GM12891 (cell line): ENCODE measurements around the gene HERPUD1.

Source experiments
- PAX5 ChIP-seq: IDR thresholded peaks from 2 replicates; pipeline ENCODE4 v1.6.1; 2011; ENCODE audit warnings: low read length, moderate library complexity, mild to moderate bottlenecking; ENCODE audit not compliant: insufficient read depth, severe bottlenecking
- POLR2A ChIP-seq: IDR thresholded peaks from 2 replicates; pipeline ENCODE4 v1.6.1; 2011; ENCODE audit warnings: low read depth, low read length, control low read depth
- POLR2AphosphoS5 ChIP-seq: IDR thresholded peaks from 2 replicates; pipeline ENCODE4 v1.6.1; 2011; ENCODE audit warnings: low read depth, low read length, control low read depth
- SPI1 ChIP-seq: IDR thresholded peaks from 2 replicates; pipeline ENCODE4 v1.6.1; 2011; ENCODE audit warnings: low read depth, low read length, control low read depth
- TAF1 ChIP-seq: IDR thresholded peaks from 2 replicates; pipeline ENCODE4 v1.6.1; 2011; ENCODE audit warnings: low read depth, low read length, control low read depth

- no peak for TF ChIP-seq POLR2A
- TF ChIP-seq TAF1: no peak; the same call in 1 of the 2 replicates
- no peak for TF ChIP-seq POLR2AphosphoS5
- peak; percentile 92 for TF ChIP-seq SPI1
- no peak for TF ChIP-seq PAX5
Observed at GRCh38 chr16:56916571-56917403, 15.2 kb upstream of the HERPUD1 start.
